Measurements from ENCODE around the gene MAP4K4. TPM values are rescaled to one million over a fixed set of nuclear protein-coding genes. Genes with fewer than 3 reads are reported as not detected.

MAP4K4 gene
- total and polyA plus RNA-seq, 2 of the 4 experiments (the other 2 are of a cell fraction), result 89.4 to 124 TPM

DNA sequence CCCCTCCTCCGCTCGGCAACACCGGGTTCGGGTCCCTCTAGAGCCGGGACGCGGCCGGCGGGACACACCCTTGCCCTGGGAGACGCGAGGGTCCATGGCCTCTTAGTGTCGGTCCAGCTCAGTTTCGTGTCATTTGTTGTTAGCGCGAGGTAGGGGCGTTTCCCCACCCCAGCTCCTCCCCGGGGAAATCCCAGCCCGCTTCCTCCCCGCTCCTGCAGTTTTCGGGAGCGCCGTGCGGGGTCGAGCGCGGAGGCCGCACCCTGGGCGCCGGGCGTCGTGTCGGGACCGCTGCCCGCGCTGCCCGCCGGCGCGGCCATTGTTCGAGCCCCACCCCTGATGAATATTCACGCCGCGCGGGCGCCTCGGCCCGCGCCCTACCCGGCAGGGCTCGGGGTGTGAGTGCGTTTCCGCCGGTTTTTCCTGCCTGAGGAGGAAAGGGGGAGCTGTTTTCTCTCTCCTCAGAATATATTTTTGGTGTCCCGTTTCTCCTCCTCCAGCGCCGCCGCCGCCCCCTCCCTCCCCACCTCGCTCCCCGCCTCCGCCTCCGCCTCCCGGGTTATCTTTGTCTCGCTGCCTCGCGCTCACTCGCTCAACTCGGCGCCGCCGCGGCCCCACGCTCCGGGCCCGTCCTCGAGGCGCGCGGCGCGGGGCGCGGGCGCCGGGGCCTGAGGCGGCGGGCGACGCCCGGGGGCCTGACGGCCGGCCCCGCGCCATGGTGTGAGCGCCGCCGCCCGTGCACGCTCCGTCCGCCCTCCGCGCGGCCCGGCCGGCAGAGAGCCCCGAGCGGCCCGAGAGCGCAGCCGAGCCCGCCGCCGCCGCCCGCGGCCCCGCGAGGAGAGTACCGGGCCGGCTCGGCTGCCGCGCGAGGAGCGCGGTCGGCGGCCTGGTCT is at the start of gene MAP4K4 (continued):
- no peak for TF ChIP-seq CEBPB (IDR thresholded peaks at IDR 0.05; ENCODE audit: low read depth, low read length)
- TF ChIP-seq, protein P1, sequence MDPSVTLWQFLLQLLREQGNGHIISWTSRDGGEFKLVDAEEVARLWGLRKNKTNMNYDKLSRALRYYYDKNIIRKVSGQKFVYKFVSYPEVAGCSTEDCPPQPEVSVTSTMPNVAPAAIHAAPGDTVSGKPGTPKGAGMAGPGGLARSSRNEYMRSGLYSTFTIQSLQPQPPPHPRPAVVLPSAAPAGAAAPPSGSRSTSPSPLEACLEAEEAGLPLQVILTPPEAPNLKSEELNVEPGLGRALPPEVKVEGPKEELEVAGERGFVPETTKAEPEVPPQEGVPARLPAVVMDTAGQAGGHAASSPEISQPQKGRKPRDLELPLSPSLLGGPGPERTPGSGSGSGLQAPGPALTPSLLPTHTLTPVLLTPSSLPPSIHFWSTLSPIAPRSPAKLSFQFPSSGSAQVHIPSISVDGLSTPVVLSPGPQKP (IDR thresholded peaks at IDR 0.05; ENCODE audit: borderline replicate concordance, low read depth, low read length), result no peak
- TF ChIP-seq SMC3 (IDR thresholded peaks at IDR 0.05; ENCODE audit: low read depth, low read length), result no peak
- peak; percentile 17 for TF ChIP-seq RAD21 (IDR thresholded peaks at IDR 0.05; ENCODE audit: low read length)

DNA sequence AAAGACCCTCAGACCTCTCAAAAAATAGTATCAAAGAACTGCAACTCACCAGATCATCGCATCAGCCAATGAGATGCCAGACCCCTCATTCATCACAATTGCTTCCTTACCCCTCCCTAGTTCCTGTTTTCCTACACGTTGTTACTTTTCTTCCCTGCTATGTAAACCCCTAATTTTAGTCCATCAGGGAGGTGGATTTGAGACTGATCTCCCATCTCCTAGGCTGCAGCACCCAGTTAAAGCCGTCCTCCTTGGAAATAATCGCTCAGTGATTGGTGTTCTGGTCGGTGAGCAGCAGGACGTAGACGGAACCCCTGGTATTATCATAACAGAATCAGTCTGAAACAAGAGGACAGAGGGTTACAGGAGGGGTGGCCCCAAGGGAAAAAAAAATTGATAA is 44.0 kb upstream of the MAP4K4 start:
- intact Hi-C loops (cut with micrococcal nuclease), result no loop called here
- no peak overlapping the region for H2AFZ ChIP-seq (replicated peaks; ENCODE audit: low read length, poor library complexity)
- no TSS peak for BruUV-seq (replicated peaks)
- in situ Hi-C loops (cut with MboI; ENCODE audit: low sequenced_read_pairs), result no loop called here
- H2BK15ac ChIP-seq (ENCODE audit: low read depth, low read length), result no peak overlapping the region
- no peak overlapping the region for H3K9ac ChIP-seq (ENCODE audit: low read depth, low read length)
- H2BK20ac ChIP-seq (ENCODE audit: low read depth, low read length), result no peak overlapping the region
- H2AK9ac ChIP-seq (replicated peaks; ENCODE audit: low read depth, low read length, poor library complexity), result no peak overlapping the region
- ChIA-PET POLR2A (ENCODE audit: unreplicated experiment) (no interaction called here), CTCF (no interaction called here)
- dilution Hi-C loops (cut with HindIII; ENCODE audit: low sequenced_read_pairs, unreplicated experiment), result no loop called here
- no peak overlapping the region for H2AK5ac ChIP-seq (ENCODE audit: low read depth, low read length)
- no peaks in the 10 kb centered on the region; the same call in 1 of the 2 replicates for H3K9me1 ChIP-seq (ENCODE audit: insufficient read depth, low read length)
- H2BK5ac ChIP-seq (ENCODE audit: low read depth, low read length, poor library complexity, severe bottlenecking), result no peak overlapping the region
- DNase-seq (no peak), ATAC-seq (ENCODE audit: low read depth) (no peak)
- no peak overlapping the region for H3K56ac ChIP-seq (ENCODE audit: extremely low read depth, insufficient read depth, low read length)
- no peak overlapping the region for H4K91ac ChIP-seq (ENCODE audit: insufficient read depth, low read depth, low read length)
- no peaks in the 10 kb centered on the region for H3K79me1 ChIP-seq (ENCODE audit: low read depth in 1 of 2, low read length in 2 of 2)
- 33% methylated on average over 1 of the region's 7 CpGs; no CpG with 5 or more reads in 1 of the 2 experiments for WGBS, 2 experiments (ENCODE audit: extremely low coverage in 2 of 2, insufficient read length in 1 of 2)
- H4K8ac ChIP-seq (ENCODE audit: low read depth in 2 of 2, low read length in 2 of 2), result no peak overlapping the region
- H4K20me1 ChIP-seq (ENCODE audit: insufficient read depth, low read length), result no peaks in the 10 kb centered on the region
- H3K27ac ChIP-seq (ENCODE audit: insufficient read depth, low read length), result no peak overlapping the region
- no peaks in the 10 kb centered on the region for H3K27me3 ChIP-seq (ENCODE audit: control insufficient read depth, insufficient read depth, low read length)
- H3K23ac ChIP-seq (ENCODE audit: low read depth, low read length), result no peak overlapping the region
- no peak overlapping the region for H4K5ac ChIP-seq (ENCODE audit: low read depth, low read length)
- no peak overlapping the region for H3K4ac ChIP-seq (ENCODE audit: low read depth, low read length)
- H3K4me1 ChIP-seq (ENCODE audit: control insufficient read depth, insufficient read depth, low read length), result peaks cover 7% of the 10 kb centered on the region
- H2BK120ac ChIP-seq (ENCODE audit: low read depth, low read length), result no peak overlapping the region
- no peaks in the 10 kb centered on the region for H3K9me3 ChIP-seq (ENCODE audit: control insufficient read depth, insufficient read depth, low read length)
- no peak overlapping the region for H3K4me3 ChIP-seq (ENCODE audit: insufficient read depth, low read depth, low read length)
- no peaks in the 10 kb centered on the region for H3K36me3 ChIP-seq (ENCODE audit: control insufficient read depth, insufficient read depth, low read length)
- no peak overlapping the region for H3K14ac ChIP-seq (replicated peaks; ENCODE audit: low read depth, low read length)
- H3K4me2 ChIP-seq (ENCODE audit: low read depth, low read length), result no peak overlapping the region
- H3K18ac ChIP-seq (ENCODE audit: low read depth, low read length), result no peak overlapping the region
- TF ChIP-seq BHLHE40 (IDR thresholded peaks at IDR 0.05; ENCODE audit: low read depth, low read length) (no peak), POLR2A (IDR thresholded peaks at IDR 0.05; ENCODE audit: low read depth, low read length) (no peak), RCOR1 (IDR thresholded peaks at IDR 0.05; ENCODE audit: insufficient replicate concordance, low read length) (no peak), RFX5 (IDR thresholded peaks at IDR 0.05; ENCODE audit: low read depth, low read length) (no peak), NFE2L2 (IDR thresholded peaks at IDR 0.05; ENCODE audit: low read depth, low read length) (no peak), RAD21 (IDR thresholded peaks at IDR 0.05; ENCODE audit: low read length) (no peak), CHD1 (IDR thresholded peaks at IDR 0.05; ENCODE audit: low read depth, low read length) (no peak), FOS (IDR thresholded peaks at IDR 0.05; ENCODE audit: low read depth, low read length) (no peak), CEBPB (IDR thresholded peaks at IDR 0.05; ENCODE audit: low read depth, low read length) (no peak)
- TF ChIP-seq, protein P1 (IDR thresholded peaks at IDR 0.05; ENCODE audit: borderline replicate concordance, low read depth, low read length), result no peak
- TF ChIP-seq, protein P2, sequence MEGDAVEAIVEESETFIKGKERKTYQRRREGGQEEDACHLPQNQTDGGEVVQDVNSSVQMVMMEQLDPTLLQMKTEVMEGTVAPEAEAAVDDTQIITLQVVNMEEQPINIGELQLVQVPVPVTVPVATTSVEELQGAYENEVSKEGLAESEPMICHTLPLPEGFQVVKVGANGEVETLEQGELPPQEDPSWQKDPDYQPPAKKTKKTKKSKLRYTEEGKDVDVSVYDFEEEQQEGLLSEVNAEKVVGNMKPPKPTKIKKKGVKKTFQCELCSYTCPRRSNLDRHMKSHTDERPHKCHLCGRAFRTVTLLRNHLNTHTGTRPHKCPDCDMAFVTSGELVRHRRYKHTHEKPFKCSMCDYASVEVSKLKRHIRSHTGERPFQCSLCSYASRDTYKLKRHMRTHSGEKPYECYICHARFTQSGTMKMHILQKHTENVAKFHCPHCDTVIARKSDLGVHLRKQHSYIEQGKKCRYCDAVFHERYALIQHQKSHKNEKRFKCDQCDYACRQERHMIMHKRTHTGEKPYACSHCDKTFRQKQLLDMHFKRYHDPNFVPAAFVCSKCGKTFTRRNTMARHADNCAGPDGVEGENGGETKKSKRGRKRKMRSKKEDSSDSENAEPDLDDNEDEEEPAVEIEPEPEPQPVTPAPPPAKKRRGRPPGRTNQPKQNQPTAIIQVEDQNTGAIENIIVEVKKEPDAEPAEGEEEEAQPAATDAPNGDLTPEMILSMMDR (conservative IDR thresholded peaks at IDR 0.05; ENCODE audit: low read depth, low read length), result no peak
